NCI-H748 (cell line): ENCODE results near the gene PMM1.
"Not testable (repeated sequence)": the region's sequence is repeated elsewhere in the genome, so short reads cannot be mapped to it uniquely, and the experiment has no call there.

ENCODE experiments used
- DNase-seq: peaks from one replicate; lab custom pipeline; 2025; ENCODE audit not compliant: unreplicated experiment; lab: John Stamatoyannopoulos, UW

Gene PMM1

DNA sequence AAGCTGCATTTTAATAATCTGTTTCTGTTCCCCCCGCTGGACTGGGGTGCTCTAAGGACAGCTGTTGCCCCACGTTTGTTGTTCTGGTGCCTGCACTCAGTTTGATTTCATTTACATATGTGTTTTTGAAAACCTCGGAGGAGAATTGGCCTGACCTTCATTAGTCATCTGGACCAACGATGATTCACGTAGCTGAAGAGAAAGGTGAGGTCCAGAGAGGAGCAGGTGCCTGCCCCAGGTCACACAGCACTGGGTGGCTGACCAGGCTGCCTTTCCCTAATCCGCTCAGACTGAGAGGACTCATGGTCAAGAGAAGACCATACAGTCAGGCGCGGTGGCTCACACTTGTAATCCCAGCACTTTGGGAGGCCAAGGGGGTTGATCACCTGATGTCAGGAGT, 25.1 kb downstream of the PMM1 start:
- DNase-seq = no peak

DNA sequence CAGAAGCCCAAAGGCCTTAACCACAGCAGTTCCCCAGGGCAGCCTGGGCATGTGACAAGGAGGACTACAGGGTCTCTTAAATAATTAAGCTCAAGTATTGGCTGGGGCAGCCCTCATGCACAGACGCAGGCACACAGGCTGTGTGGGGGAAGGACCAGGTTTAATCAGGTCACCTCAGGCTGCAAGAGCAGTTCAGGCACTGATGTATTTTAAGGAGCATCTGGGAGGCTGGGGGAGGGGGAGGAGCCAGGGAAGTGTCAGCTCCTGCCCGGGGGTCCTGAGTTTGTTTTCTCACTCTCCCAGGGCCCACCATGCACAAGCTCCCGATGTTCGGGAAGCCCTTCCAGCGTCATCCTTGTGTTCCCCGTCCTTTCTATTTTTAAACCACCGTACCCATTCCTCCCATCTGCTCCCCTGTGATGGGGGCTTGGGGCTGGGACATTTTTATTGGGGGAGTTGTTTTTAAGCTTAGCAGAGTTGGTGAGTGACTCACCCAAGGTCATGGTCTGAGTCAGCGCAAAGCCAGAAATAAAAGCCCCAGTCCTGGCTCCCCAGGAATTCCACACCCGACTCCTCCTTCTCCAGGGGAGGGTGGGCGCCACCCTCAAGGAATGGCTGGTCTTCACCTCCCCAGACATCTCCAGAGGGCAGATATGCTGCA, 26.5 kb downstream of the PMM1 start:
- no peak for DNase-seq

DNA sequence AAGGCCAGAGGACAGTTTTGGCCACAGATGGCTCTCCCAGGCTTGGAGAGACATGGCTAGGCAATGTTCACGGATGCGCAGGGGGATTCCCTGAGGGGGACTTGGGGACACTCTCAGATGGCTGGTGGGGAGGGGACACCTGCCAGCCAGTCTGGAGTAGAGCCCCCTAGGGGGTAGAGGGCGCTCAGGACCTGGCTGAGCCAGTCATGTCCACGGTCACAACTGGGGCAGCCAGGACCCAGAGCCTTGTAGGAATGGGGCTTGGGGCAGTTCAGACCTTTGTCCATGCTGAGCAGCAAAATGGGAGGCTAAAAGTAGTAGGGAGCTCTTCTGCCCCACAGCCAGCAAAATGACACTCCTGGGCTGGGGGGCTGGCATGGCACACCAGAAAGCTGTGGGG, 27.2 kb downstream of the PMM1 start:
- no peak for DNase-seq

DNA sequence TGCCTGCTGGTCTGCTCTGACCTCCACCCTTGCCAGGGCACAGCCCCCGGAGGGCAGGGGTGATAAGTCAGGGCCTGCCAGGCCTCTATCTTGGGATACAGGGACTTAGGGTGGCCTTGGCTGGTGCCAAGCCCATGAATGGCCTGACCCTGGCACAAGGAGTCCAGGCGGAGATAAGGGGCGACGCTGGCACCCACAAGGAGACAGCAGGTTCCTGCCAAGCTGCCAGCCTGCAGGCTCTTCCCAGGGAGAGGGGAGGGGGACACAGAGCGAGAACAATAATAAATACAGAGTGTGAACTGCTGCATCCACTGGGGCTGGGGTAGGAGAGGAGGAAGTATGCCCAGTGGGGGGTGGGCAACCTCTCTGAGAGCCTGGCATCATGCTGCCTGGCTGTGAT, 27.9 kb downstream of the PMM1 start:
- DNase-seq = no peak

DNA sequence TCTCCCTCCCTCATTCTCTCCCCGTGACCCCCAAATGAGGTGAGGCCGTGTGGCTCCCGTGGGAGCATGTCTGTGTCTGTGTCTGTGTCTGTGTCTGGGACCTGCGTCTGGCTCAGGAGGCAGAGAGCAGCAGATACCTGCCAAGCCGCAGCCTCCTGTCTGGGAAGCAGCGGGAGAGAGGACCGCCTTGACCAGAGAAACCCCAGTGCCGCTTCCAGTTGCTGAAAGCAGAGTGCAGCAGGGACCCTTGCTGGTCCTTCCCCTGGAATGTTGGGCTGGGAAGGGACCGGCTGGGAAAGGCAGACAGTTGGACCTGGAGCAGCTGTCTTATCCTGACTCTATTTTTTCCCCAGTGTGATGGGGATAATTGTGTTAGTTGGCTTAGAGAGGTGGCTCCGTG, 28.3 kb downstream of the PMM1 start:
- no peak for DNase-seq

DNA sequence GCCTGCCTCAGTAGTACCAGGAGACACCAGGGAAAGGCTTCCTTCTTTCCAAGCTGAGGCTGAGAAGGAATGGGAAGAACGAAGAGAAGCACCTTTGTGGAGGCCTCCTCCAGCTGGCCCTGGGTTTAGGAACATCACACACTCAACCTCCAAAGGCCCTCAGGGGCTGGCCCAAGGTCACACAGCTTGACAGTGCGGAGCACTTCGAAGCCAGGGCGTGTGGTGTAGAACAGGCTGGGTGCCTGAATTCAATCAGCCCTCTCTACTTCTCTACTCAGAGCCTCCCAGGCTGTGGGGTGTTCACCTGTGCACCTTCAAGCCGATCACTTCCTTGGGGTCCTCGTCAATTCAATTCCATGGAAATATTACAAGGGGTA, 29.6 kb downstream of the PMM1 start:
- DNase-seq = no peak

DNA sequence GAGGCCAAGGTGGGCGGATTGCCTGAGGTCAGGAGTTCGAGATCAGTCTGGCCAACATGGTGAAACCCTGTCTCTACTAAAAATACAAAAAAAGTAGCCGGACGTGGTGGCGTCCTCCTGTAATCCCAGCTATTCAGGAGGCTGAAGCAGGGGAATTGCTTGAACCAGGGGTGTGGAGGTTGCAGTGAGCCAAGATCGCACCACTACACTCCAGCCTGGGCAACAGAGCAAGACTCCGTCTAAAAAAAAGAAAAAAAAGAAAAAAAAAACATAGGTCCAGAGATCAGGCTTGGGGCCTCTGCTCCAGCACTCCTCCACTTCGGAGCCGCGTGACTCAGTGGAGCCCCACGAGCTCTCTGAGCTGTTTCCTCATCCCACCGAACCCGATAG, 31.4 kb downstream of the PMM1 start:
- DNase-seq = not testable (repeated sequence)

DNA sequence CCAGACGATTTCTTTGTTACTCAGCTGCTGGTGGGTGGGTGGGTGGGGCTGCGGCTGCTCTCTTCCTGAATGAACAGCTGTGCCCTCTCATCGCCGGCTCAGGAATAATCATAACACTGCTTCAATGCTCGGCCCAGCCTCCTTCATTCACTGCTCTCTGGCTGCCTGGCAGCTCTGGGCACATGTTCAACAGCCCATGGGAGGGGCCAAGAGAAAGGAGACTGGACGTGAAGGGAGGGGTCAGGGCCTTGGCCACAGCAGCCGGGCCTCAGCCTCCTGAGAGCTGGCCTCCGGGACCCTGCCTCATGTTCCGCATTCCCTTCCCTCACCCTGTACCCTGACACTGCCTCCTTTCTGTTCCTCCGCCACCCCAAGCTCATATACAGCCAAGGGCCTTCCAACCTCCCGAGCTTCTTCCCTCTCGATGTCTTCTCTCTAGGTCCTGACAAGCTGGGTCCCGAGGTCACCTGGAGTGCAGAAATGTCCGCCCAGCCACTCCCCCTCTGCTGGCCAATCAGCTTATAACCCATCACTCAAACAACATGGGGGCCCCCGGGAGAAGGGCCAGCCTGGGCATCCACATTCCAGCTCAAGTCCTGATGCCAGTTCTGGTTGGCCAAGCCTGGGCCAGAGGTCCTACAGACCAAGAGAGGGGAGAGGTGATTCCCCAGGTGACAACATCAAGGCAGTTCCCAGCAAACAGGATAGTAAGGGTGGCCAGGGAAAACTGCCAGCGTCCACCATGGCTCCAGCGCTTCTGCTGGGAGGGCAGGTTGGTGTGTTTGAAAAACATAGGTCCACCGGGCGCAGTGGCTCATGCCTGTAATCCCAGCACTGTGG, 32.0 kb downstream of the PMM1 start:
- peak; percentile 41 for DNase-seq

DNA sequence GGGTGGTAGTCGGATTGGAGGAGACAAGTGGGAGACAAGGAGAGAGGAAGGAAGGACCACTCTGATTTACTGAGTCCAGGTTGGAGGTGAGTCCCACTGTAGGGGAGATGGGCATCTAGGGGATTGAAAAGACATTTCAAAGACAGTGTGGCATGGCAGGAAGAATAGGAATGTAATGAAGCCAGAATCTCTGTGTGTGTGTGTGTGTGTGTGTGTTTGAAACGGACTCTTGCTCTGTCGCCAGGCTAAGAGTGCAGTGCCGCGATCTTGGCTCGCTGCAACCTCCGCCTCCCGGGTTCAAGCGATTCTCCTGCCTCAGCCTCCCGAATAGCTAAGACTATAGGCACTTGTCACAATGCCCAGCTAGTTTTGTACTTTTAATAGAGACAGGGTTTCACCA, 33.1 kb downstream of the PMM1 start:
- DNase-seq = no peak

DNA sequence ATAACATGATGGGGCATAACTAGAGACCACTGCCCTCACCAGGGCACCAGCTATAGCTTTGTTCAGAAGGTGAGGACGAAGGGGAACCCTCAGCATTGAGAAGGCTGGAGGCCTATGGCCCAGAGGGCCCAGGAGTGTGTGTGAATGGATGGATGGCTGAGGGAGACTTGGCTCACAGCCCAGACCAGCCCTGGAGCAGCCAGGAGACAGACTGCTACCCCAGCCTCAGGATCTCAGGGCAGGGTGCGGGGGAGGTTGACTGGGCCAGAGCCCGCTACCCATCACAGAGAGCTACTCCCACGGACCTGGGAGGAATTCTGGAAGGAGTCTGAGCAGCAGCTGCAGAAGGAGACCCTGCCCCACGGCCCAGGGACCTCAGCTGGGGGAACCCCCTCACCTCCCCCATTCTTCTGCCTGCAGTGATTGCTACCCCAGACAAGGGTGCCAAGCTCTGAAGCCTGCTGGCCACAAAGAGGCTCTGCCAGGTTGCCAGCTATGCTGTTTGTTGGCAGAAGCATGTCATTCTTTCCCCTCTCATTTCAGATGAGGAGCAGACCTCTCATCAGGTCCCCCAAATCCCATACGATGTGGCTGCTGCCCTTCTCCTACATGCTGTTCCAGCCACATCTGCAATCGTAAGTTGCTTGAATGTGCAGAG, 34.2 kb downstream of the PMM1 start:
- no peak for DNase-seq

DNA sequence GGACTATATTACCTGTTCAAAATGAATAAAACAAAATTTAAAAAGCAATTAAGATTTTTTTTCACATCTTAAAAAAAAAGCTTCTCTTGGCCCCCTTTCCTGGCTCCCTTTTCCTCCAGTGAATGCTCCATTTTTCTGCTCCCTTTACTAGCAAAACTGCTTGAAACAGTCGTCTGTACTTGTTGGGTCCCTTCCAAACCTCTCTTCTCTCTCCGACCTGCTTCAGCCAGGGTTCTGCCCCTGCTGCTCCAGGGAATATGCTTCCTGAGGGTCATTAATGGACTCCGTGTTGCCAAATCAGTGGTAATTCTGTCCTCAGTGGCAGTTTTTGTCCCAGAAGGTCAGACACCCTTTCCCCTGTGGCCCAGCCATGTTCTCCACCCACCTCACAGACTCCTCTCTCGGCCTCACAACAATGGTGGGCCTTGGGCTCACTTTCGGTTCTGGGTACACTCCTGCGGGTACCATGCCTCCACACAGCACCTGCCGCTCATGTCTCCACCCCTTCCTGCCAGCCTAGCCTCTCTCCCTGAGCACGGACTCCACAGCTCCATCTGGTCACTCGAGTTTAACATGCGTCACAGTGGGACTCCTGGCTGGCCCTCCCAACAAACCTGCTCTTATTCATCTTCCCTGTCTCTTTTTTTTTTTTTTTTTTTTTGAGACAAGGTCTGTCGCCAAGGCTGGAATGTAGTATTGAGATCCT, 37.6 kb downstream of the PMM1 start:
- DNase-seq = no peak

DNA sequence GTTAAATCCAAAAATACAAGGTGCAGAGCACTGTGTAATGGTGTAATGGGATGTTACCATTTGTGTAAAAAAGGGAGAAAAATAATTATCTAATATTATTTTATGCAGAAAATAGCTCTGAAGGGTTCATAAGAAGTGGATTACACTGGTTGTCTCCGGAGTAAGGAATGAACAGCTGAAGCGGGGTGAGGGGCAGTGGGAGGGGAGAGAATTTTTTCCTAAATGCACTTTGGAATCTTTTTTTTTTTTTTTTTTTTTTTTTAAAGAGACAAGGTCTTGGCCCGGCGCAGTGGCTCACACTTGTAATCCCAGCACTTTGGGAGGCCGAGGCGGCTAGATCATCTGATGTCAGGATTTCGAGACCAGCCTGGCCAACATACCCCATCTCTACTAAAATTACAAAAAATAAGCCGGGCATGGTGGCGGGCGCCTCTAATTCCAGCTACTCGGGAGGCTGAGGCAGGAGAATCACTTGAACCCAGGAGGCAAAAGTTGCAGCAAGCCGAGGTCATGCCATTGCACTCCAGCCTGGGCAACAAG, 38.6 kb downstream of the PMM1 start:
- no peak for DNase-seq

DNA sequence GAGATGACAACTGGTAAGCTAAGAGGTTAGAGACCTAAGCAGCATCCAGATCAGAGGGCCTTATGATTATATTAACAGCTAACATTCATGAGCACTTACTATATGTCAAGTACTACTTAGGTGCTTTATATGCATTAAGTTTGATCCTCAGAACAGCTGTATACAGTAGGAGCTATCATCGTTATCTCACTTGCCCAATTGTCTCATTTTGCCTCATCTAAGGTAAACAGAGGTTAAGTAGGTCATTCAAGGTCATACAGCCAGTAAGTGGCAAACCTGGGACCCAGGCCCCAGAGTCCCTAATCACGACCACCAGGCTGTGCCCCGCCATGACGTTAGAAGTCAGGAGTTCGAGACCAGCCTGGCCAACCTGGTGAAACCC, 40.8 kb downstream of the PMM1 start:
- no peak for DNase-seq

DNA sequence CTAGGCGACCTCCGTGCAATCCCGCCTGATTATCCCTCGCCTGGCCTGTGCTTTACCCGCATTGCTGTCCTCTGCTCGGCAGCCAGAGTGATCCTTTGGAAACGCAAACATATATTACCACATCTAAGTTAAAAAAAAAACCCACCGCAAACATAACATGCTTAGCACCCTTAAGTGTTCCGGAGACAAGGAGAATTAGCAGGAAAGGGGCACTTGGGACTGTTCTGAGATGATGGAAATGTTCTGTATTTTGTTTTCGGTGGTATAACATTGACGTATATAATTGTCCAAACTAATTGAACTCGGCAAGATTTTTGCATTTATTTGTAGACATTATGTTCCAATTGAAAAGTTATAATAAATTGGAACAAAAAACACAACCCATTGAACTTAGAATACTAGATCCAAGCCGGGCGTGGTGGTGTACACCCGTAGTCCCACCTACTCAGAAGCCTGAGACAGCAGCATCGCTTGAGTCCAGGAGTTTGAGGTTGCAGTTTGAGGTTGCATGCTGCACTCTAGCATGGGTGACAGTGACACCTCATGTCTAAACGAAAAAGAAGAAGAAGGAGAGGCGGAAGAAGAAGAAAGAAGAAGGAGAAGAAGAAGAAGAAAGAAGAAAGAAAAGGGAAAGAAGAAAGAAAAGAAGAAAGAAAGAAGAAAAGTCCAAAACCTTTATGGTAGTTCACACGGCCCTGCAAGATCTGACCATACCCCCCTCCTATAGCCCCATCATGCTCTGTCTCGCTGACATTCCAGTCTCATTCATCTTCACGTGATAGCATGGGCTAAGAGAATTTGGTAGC, 44.8 kb downstream of the PMM1 start:
- peak; percentile 46 for DNase-seq

DNA sequence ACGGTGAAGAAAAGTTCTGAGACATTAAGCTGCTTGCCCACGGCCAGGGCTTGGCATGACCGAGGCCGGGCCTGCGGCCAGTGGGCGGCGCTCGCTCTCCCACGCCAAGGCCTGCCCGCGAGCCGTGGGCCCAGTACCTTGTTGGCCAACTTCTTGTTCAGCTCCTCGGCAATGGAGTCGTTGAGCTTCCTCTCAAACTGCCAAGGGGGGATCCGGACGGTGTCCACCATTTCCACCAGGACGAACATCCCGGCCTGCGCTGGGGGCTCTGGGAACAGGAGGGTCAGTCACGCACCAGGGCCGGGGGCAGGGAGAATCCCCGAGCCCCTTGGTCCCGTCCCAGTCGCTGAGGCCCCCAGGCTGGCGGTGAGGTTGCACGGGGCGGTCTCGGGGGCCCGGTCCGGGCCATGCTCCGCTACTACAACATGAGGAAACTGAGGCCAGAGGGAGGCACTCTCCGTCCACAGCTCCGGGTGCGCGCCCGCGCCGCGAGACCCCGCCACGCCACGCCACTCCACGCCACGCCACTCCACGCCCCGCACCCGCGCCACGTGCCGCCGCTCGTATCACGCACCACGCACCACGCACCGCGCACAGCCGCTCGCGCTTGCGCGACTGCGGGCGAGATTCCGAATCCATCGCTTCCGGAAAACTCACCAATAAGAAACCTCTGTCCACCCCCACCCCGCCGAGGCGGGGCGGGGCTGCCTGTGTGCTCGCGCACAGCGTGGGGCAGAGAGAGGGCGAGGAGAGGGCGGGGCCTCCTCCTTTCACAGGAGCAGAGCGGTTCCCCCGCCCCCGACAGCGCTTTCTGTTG, 45.6 kb downstream of the PMM1 start, which contains the start of gene POLR3H:
POLR3H (minus strand) TSS at position 617 of the 817 bp plus-strand sequence; CDS start at position 248, 369 bp downstream.
- peak; percentile 99 for DNase-seq

DNA sequence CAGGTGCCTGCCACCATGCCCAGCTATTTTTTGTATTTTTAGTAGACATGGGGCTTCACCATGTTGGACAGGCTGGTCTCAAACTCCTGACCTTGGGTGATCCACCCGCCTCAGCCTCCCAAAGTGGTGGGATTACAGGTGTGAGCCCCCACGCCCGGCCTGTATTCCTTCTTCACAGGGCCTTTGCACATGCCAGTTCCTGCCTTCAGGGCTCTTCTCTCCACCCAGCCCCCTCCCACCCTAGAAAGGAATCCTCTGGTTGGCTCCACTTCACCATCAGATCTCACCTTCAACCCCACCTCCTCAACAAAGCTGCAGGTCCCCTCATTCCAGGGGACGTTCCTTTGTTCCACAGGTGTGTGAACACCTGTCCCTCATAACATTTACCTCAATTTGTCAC, 47.4 kb downstream of the PMM1 start:
- no peak for DNase-seq

DNA sequence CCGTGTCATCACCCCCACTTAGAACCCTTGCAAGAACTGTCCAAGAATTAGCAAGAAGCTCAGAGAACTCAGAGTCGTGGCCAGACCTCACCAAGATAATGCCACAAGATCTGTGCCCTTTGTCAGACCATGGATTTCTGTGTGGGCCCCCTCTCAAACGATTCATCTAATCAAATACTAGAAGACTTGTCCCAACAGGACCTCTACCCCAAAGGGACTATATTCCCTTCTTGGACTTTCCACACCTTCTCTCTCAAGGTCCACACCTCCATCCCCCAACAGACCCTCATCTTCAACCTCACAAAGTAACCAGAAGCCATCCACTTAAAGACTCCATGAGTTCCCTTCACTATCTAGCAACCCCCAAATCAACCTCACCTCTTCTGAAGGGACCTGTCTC, 48.2 kb downstream of the PMM1 start:
- no peak for DNase-seq

DNA sequence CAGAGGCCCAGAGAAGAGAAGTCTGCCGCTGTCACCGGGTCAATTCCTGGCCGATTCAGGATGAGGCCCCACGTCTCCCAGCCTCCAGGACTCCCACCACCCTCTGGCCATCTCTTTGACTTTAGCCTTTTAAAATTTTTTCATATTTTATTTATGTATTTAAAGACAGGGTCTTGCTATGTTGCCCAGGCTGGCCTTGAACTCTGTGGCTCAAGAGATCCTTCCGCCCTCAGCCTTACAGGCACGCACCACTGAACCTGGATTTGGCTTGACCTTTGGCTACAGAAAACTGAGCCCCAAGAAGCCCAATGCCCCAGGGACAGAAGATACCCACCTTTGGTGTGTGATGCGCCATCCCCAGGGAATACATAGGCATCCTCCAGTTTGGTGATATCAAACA, 49.3 kb downstream of the PMM1 start:
- no peak for DNase-seq

DNA sequence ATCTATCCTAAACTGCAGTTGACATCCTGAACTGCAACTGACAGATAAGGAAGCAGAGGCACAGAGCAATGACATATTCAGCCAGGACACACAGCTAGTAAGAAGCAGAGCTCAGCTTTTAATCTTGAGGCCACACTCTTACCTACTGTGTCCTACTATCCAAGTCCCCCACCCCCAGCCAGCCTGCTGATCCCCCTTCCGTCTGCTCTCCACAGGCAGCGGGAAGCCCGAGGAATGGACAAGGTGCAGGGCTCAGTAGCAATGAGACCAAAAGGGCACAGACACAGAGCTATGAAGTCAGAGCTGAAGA, 49.7 kb downstream of the PMM1 start:
- no peak for DNase-seq
